K562 (cell line): Measurements from ENCODE around the gene OR4D5.

Experiments
- CTCF ChIP-seq, 3 experiments: IDR thresholded peaks in 2 of 3; conservative IDR thresholded peaks in 1 of 3; 2 replicates each; pipeline ENCODE4 v1.5.1; 2011 to 2012; ENCODE audit warnings: low read length in 3 of 3, mild to moderate bottlenecking in 3 of 3, control low read depth in 2 of 3, improper control_type of control experiment in 1 of 3, inconsistent platforms in 1 of 3, low read depth in 1 of 3, mixed read lengths in 1 of 3, moderate library complexity in 1 of 3; ENCODE audit not compliant: insufficient read depth in 2 of 3
- FIP1L1 ChIP-seq: fragments of 200-400 bp; formaldehyde crosslinking; IDR thresholded peaks from 2 replicates; pipeline ENCODE4 v1.6.1; 2018; ENCODE audit warnings: mild to moderate bottlenecking, low read depth, low read length; ENCODE audit not compliant: poor library complexity, severe bottlenecking
- MXI1 ChIP-seq: IDR thresholded peaks from 2 replicates; pipeline ENCODE4 v1.6.1; 2011; ENCODE audit warnings: low read depth, mild to moderate bottlenecking, improper control_type of control experiment, low read length
- NFIC ChIP-seq: fragments of 450-650 bp; IDR thresholded peaks from 2 replicates; pipeline ENCODE4 v1.6.1; 2017; ENCODE audit warnings: mild to moderate bottlenecking, inconsistent platforms
- ZNF277 ChIP-seq: fragments of 250-450 bp; sonication (Bioruptor Pico); IDR thresholded peaks from 2 replicates; pipeline ENCODE4 v1.8.0; 2022; ENCODE audit warnings: inconsistent platforms, mild to moderate bottlenecking, moderate library complexity, borderline replicate concordance

GRCh38 chr11:123943738-123944137 is 4.3 kb downstream of the OR4D5 start, which contains the start of gene OR6T1:
- no peak for TF ChIP-seq NFIC
- no peak for TF ChIP-seq ZNF277
- TF ChIP-seq CTCF (IDR thresholded peaks at IDR 0.05 in 2 of 3, conservative IDR thresholded peaks at IDR 0.05 in 1 of 3; ENCODE audit: insufficient read depth in 2 of 3, low read depth in 1 of 3, low read length in 3 of 3): no peak
- TF ChIP-seq MXI1: no peak
- no peak for TF ChIP-seq FIP1L1
